Measurements from ENCODE around the gene RGS10.

- no peak for TF ChIP-seq CTCF (IDR thresholded peaks at IDR 0.05)
- no peak for TF ChIP-seq ZFX (IDR thresholded peaks at IDR 0.05; ENCODE audit: borderline replicate concordance)
Measured at GRCh38 chr10:119507115-119507514, 35.4 kb downstream of the RGS10 start.
